GM21528 (cell line): ENCODE data around the gene DEFB128.

Source experiments
- ATAC-seq: cut with Tn5 transposase; IDR thresholded peaks from one replicate; pipeline ENCODE4 v1.9.1; 2021; ENCODE audit warnings: mild to moderate bottlenecking, moderate library complexity; ENCODE audit not compliant: unreplicated experiment, low FRiP score

Gene DEFB128

DNA sequence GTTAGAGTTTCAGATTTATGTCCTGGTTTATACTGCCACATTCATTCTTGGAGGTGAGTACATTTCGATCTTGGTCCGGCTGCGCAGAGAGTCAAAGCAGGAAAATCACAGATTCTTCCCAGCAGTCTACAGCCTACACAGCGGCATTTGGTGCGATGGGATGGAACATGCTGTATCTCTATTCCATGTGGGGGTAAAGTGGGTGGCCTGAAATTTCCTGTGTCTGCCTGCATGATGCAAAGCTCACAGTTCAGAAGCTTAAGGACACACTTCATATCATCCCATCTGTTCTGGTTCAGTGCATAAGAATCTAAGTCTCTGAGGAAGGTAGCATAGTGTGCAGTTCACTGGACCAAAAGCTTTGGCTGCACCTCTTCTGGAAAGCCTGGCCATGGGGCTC lies 32.4 kb downstream of the DEFB128 start, which contains the start of gene DEFB127:
TSS of gene DEFB127 (plus strand) at position 301 of the 400 bp plus-strand sequence. CDS start at position 392, 91 bp downstream.
- ATAC-seq, result no peak

DNA sequence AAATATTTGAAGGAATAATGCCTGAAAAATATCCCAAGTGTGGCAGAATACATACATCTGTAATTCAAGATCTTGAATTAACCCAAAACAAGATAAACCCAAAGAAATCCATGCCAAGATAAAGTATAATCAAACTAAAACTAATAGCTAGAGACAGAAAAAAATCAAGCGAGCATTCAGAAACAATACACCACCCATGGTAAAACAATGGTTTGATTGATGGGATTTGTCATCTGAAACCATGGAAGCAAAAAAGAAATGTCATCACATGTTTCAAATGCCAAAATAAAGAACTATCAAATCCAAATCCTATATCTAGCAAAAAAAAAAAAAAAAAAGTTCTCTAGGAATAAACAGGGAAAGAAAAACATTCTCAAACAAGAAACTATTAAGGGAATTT lies 37.4 kb downstream of the DEFB128 start:
- ATAC-seq, result no peak

DNA sequence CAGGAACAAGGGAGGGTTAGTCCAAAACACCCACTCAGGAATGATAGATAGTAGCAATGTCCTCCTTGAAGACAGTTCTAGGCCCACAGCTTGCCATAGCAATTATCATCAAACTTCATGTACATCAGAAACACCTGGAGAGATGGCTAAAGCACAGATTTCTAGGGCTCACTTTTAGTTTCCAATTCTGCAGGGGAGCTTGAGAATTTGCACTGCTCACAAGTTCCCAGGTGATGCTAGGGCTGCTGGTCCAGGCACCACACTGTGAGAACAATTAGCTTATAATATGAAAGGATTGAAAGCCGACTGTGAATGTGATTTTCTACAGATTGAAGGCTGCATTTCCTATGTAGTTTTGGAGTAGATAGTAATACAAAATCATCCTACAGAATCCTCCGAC lies 43.6 kb downstream of the DEFB128 start:
- no peak for ATAC-seq

DNA sequence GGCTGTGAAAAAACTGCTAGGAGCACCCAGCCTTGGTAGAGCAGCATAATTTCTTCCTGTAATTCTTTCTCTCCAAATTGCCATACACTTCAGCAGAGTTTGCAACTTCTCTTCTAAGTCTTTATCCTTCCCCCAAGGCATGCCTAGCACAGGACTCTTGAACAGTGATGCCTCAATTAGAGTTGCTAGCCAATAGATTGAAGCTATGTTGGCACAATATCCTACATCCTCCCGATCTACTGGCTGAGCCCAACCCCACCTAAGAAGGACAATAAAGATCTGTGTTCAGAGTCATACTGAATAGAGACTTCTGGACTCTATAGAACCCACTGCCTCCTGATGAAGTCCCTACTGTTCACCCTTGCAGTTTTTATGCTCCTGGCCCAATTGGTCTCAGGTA lies 47.2 kb downstream of the DEFB128 start, which contains the start of gene DEFB126:
TSS of gene DEFB126 (plus strand) at position 301 of the 400 bp plus-strand sequence. CDS start at position 340, 39 bp downstream.
- no peak for ATAC-seq
